ENCODE results near the gene SLC4A1.
"Not testable (repeated sequence)": the region's sequence is repeated elsewhere in the genome, so short reads cannot be mapped to it uniquely, and the experiment has no call there.

SLC4A1 gene

DNA sequence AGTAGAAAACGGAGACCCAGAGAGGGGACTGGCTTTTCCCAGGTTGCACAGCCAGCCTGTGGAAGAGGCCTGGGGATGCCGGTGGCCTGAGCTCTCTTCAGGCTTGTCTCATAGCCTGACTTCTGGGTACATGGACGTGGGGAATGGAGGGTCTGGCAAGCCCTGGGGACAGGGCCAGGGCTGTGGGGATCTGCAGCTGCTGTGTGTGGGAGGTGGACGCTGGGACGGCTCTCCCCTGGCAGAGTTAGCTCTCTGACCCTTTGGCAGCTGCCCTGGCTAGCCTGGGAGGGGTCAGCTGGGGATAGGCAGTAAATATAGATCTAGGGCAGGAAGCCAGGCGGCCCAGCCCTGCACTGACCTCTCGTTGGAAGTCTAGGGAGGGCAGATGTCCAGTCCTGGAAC is 20.5 kb downstream of the SLC4A1 start:
- Histone ChIP-seq H3K9ac (no peak overlapping the region), H3K36me3 (no peaks in the 10 kb centered on the region), H3K4me2 (no peak overlapping the region), H3K9me3 (no peaks in the 10 kb centered on the region), H4K20me1 (no peaks in the 10 kb centered on the region), H3K27ac (0 out of 2 replicates have a peak overlapping the region, but pooled peaks have one; percentile 6), H3K4me1 (peaks cover 44% of the 10 kb centered on the region), H3K27me3 (no peaks in the 10 kb centered on the region), H3K4me3 (no peak overlapping the region)
- no peak for TF ChIP-seq Cebpa-rat (IDR thresholded peaks at IDR 0.05)

DNA sequence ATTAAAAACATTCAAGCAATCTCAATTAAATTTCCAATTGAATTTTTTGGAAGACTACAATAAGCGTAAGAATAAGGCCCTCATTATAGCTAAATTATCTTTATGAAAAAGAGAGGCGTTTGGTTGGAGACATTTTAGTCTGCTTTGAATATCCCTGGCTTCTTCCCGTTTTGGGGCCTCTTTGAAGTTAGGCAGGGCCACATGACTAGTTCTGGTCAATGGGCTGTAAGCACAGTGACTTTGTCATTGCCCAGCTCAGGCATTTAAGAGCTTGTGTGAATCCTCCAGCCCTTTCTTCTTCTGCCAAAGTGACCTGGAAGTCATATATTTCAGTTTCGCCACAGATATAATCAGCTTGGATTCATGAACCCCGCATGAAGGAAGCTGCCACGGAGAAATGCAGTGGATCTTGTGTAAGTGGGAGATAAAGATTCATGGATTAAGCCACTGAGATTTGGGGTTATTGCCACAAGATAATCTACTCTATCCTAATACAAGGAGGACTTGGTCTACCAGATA is 26.8 kb downstream of the SLC4A1 start:
- H3K36me3 ChIP-seq, result no peaks in the 10 kb centered on the region
- no peak overlapping the region for H3K4me3 ChIP-seq
- H3K4me1 ChIP-seq, result peaks cover 17% of the 10 kb centered on the region
- no peaks in the 10 kb centered on the region for H3K27me3 ChIP-seq
- H3K9ac ChIP-seq, result no peak overlapping the region
- no peak overlapping the region for H3K4me2 ChIP-seq
- no peaks in the 10 kb centered on the region for H3K9me3 ChIP-seq
- no peaks in the 10 kb centered on the region for H4K20me1 ChIP-seq
- TF ChIP-seq Cebpa-rat (IDR thresholded peaks at IDR 0.05), result no peak
- no peak overlapping the region for H3K27ac ChIP-seq

DNA sequence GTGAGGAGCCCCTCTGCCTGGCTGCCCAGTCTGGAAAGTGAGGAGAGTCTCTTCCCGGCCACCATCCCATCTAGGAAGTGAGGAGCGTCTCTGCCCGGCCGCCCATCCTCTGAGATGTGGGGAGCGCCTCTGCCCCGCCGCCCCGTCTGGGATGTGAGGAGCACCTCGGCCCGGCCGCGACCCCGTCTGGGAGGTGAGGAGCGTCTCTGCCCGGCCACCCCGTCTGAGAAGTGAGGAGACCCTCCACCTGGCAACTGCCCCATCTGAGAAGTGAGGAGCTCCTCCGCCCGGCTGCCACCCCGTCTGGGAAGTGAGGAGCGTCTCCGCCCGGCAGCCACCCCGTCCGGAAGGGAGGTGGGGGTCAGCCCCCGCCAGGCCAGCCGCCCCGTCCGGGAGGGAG is 30.0 kb downstream of the SLC4A1 start:
- H3K9ac ChIP-seq, H3K9me3 ChIP-seq, H3K36me3 ChIP-seq, H3K27ac ChIP-seq, H3K4me1 ChIP-seq, H3K27me3 ChIP-seq, H3K4me3 ChIP-seq, H3K4me2 ChIP-seq, H4K20me1 ChIP-seq: not testable (repeated sequence)

DNA sequence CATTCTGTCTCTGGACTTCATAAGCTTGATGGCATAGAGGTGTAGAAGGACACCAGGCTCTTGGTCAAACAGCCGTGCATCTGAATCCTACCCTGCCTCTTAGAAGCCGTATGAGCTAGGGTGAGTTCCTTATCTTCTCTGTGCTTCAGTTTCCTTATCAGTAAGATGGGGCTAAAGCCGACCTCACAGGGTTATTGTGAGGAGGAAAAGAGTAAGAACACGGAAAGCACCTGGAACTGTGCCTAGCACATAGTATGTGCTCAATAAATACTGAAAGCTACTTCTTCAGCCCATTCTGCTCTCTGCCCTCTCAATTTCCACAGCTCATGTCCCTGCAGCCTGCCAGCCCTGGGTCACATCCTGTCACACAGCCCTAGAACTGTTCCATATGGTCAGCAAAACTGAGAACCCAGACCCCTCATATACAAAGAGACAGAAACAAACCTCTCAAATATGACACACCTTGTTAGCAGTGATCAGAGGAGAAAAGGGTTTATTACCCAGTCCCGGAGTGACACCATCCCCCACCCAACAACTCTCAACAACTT is 31.4 kb downstream of the SLC4A1 start:
- H3K27ac ChIP-seq, result no peak overlapping the region
- no peak overlapping the region for H3K4me3 ChIP-seq
- H3K4me2 ChIP-seq, result no peak overlapping the region
- 0 out of 2 replicates have a peak, but pooled peaks cover 5% of the 10 kb centered on the region for H3K4me1 ChIP-seq
- TF ChIP-seq Cebpa-rat (IDR thresholded peaks at IDR 0.05), result no peak
- H4K20me1 ChIP-seq, result no peaks in the 10 kb centered on the region
- H3K36me3 ChIP-seq, result no peaks in the 10 kb centered on the region
- H3K27me3 ChIP-seq, result no peaks in the 10 kb centered on the region
- no peaks in the 10 kb centered on the region for H3K9me3 ChIP-seq
- H3K9ac ChIP-seq, result no peak overlapping the region

DNA sequence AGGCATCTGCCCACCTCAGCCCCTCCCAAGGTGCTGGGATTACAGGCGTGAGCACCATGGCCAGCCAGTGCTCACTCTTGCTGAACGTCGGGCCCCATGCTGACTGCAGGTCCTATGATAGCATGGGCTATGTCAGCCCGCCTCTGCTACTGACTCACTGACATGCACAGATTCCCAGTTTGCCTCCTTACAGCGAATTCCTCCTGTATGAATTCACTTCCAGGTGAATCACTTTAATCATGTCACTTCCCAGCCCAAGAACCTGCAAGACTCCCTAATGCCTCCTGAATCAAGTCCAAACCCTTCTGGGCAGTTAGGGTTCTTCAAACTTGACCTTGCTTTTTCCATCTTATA is 32.4 kb downstream of the SLC4A1 start:
- no peak for TF ChIP-seq Cebpa-rat (IDR thresholded peaks at IDR 0.05)
- Histone ChIP-seq H3K4me3 (no peak overlapping the region), H3K27ac (no peak overlapping the region), H3K9ac (no peak overlapping the region), H3K36me3 (no peaks in the 10 kb centered on the region), H3K4me2 (no peak overlapping the region), H3K9me3 (no peaks in the 10 kb centered on the region), H3K4me1 (peaks cover 8% of the 10 kb centered on the region), H4K20me1 (no peaks in the 10 kb centered on the region), H3K27me3 (no peaks in the 10 kb centered on the region)

DNA sequence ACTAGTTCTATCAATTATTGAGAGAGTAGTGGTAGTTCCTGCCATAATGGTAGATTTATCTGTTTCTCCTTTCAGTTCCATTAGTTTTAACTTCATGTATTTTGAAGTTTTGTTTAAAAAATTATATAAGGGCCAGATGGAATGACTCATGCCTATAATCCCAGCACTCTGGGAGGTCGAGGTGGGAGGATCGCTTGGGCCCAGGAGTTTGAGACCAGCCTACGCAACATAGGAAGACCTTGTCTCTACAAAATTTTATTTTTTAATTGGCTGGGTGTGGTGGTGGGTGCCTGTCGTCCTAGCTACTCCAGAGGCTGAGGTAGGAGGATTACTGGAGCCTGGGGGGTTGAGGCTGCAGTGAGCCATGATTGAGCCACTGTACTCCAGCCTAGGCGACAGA is 34.4 kb downstream of the SLC4A1 start:
- H3K36me3 ChIP-seq, result no peaks in the 10 kb centered on the region
- no peak for TF ChIP-seq Cebpa-rat (IDR thresholded peaks at IDR 0.05)
- H3K4me3 ChIP-seq, result no peak overlapping the region
- no peak overlapping the region for H3K4me2 ChIP-seq
- no peaks in the 10 kb centered on the region for H4K20me1 ChIP-seq
- no peak overlapping the region for H3K27ac ChIP-seq
- no peak overlapping the region for H3K9ac ChIP-seq
- no peaks in the 10 kb centered on the region for H3K27me3 ChIP-seq
- H3K9me3 ChIP-seq, result no peaks in the 10 kb centered on the region
- peaks cover 28% of the 10 kb centered on the region for H3K4me1 ChIP-seq

DNA sequence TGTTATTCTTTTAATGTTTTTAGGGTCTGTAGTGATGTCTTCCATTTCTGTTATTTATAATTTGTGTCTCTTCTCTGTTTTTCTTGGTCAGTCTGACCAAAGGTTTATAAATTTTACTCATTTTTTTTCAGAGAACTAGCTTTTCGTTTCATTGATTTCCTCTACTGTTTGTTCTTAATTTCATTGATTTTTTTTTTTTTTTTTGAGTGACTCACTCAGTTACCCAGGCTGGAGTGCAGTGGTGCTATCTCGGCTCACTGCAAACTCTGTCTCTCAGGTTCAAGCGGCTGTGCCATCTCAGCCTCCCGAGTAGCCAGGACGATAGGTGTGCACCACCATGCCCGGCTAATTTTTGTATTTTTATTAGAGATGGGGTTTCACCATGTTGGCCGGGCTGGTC is 35.9 kb downstream of the SLC4A1 start:
- H3K4me2 ChIP-seq, result no peak overlapping the region
- no peak overlapping the region for H3K4me3 ChIP-seq
- H4K20me1 ChIP-seq, result no peaks in the 10 kb centered on the region
- TF ChIP-seq Cebpa-rat (IDR thresholded peaks at IDR 0.05), result no peak
- no peak overlapping the region for H3K9ac ChIP-seq
- no peaks in the 10 kb centered on the region for H3K27me3 ChIP-seq
- H3K4me1 ChIP-seq, result peaks cover 32% of the 10 kb centered on the region
- no peaks in the 10 kb centered on the region for H3K36me3 ChIP-seq
- no peak overlapping the region for H3K27ac ChIP-seq
- no peaks in the 10 kb centered on the region for H3K9me3 ChIP-seq

DNA sequence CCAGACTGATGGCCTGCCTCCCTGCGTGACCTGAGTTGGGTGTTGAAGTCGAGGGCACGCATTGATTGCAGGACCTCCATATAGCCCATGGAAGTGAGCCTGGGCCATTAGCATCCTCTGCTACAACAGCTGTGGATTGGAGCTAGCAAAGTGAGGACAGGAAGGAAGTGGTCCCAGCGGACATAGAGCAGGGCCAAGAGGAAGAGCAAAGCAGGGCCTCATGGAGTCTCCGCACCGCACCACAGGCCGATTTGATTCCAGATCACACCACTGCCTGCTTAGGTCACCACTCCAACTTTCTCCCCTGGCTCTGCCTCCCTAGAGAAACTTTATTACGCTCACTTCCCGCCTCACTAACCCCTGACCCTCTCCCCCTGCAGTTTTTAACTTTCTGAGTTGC is 37.8 kb downstream of the SLC4A1 start:
- TF ChIP-seq Cebpa-rat (IDR thresholded peaks at IDR 0.05), result no peak
- H3K4me3 ChIP-seq, result no peak overlapping the region
- H3K4me2 ChIP-seq, result peak overlapping the region; percentile 63
- H3K27ac ChIP-seq, result peak overlapping the region; percentile 5; the same call in 1 of the 2 replicates
- H4K20me1 ChIP-seq, result no peaks in the 10 kb centered on the region
- no peak overlapping the region for H3K9ac ChIP-seq
- H3K36me3 ChIP-seq, result no peaks in the 10 kb centered on the region
- H3K4me1 ChIP-seq, result peaks cover 30% of the 10 kb centered on the region
- H3K27me3 ChIP-seq, result no peaks in the 10 kb centered on the region
- no peaks in the 10 kb centered on the region for H3K9me3 ChIP-seq

DNA sequence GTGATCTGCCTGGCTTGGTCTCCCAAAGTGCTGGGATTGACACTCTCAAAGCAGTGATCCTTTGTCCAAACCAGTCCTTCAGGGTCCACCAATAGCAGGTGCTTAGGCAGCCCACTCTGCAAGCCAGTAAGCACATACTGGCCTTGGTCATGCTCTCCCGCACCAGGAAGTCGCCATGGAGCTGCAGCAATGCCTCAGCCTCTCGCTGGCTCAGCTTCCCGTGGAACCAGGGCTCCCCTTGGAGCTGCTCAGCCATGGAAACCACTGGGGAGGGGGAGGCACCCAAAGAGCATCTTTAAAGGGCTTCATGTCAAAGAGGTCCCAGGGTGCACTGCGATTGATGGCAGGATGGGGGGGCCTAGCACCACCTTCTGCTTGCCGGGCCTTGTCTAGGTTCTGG is 38.8 kb downstream of the SLC4A1 start:
- Histone ChIP-seq H3K9ac (no peak overlapping the region), H3K27ac (no peak overlapping the region), H3K4me1 (peaks cover 26% of the 10 kb centered on the region), H4K20me1 (no peaks in the 10 kb centered on the region), H3K27me3 (no peaks in the 10 kb centered on the region), H3K4me2 (peak overlapping the region; percentile 63), H3K9me3 (no peaks in the 10 kb centered on the region), H3K4me3 (no peak overlapping the region), H3K36me3 (no peaks in the 10 kb centered on the region)
- TF ChIP-seq Cebpa-rat (IDR thresholded peaks at IDR 0.05), result no peak

DNA sequence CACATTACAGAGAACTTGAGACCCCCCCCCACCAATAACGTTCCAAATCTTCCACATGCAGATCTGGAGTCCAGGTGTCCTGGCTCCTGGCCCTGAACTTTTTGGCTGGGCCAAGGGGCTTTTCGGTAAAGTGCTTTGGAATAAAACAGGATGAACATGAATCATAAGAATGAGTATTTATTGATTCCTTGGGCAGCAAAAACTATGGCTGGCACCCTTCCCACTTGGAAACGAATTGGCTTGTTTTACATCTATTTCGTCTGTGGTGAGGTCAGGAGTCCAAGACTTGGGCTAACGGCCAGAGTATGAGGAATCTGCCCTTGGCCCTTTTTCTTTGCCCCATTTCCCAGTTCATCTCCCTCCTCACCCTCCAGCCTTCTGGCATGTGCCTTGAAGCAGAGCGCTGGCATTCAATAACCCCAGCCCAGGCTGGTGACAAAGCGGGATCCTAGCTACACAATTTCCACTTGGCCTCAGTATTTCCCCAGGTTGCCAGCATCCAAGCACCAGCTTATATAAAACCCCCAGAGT is 44.3 kb downstream of the SLC4A1 start:
- Histone ChIP-seq H3K4me3 (no peak overlapping the region), H3K27ac (no peak overlapping the region), H4K20me1 (no peaks in the 10 kb centered on the region), H3K9me3 (no peaks in the 10 kb centered on the region), H3K9ac (no peak overlapping the region), H3K4me1 (peaks cover 14% of the 10 kb centered on the region), H3K36me3 (no peaks in the 10 kb centered on the region), H3K27me3 (no peaks in the 10 kb centered on the region), H3K4me2 (no peak overlapping the region)
- no peak for TF ChIP-seq Cebpa-rat (IDR thresholded peaks at IDR 0.05)

Data from BLaER1 (cell line).